ENCODE results near the gene MCM5. TPM values are rescaled to one million over a fixed set of nuclear protein-coding genes. Genes with fewer than 3 reads are reported as not detected.

The MCM5 gene
- polyA plus RNA-seq (2013, experiment 1 of 2; ENCODE audit: insufficient read length): 48.2 TPM
- polyA plus RNA-seq (2013, experiment 2 of 2; ENCODE audit: insufficient read length): 42.1 TPM

GRCh38 chr22:35399678-35400500, at the start of gene MCM5:
Gene MCM5, plus strand, starts transcription at chr22:35400140. Its CDS starts 299 bp downstream, at chr22:35400439.
- peak; percentile 98 for DNase-seq

GRCh38 chr22:35350539-35351503, 49.1 kb upstream of the MCM5 start:
- DNase-seq: peak; percentile 93

GRCh38 chr22:35352214-35353111, 47.5 kb upstream of the MCM5 start:
- DNase-seq: no peak

- no peak for DNase-seq
Observed at GRCh38 chr22:35353318-35353717, 46.6 kb upstream of the MCM5 start.

GRCh38 chr22:35354068-35354467, 45.9 kb upstream of the MCM5 start:
- no peak for DNase-seq

GRCh38 chr22:35357883-35358621, 41.9 kb upstream of the MCM5 start:
- peak; percentile 23 for DNase-seq

- DNase-seq: no peak
Observed at GRCh38 chr22:35359380-35360065, 40.4 kb upstream of the MCM5 start.

GRCh38 chr22:35361001-35361558, 38.9 kb upstream of the MCM5 start:
- no peak for DNase-seq

- DNase-seq: no peak
Observed at GRCh38 chr22:35363566-35364086, 36.3 kb upstream of the MCM5 start.

- peak; percentile 69 for DNase-seq
Observed at GRCh38 chr22:35364230-35364629, 35.7 kb upstream of the MCM5 start.

- DNase-seq: no peak
Observed at GRCh38 chr22:35367331-35367886, 32.5 kb upstream of the MCM5 start.

- no peak for DNase-seq
Observed at GRCh38 chr22:35368386-35368785, 31.6 kb upstream of the MCM5 start.

GRCh38 chr22:35369996-35370395, 29.9 kb upstream of the MCM5 start:
- DNase-seq: no peak

- no peak for DNase-seq
Observed at GRCh38 chr22:35373781-35374180, 26.2 kb upstream of the MCM5 start.

GRCh38 chr22:35375031-35375430, 24.9 kb upstream of the MCM5 start:
- DNase-seq: peak; percentile 28

GRCh38 chr22:35375526-35375925, 24.4 kb upstream of the MCM5 start:
- no peak for DNase-seq

- DNase-seq: peak; percentile 99
Observed at GRCh38 chr22:35376728-35377472, 23.0 kb upstream of the MCM5 start.

- DNase-seq: no peak
Observed at GRCh38 chr22:35377735-35378134, 22.2 kb upstream of the MCM5 start.

- no peak for DNase-seq
Observed at GRCh38 chr22:35378621-35379020, 21.3 kb upstream of the MCM5 start.

All from fibroblast of skin of scalp (primary cell).